ENCODE measurements around the gene RAB13. TPM values are rescaled to one million over a fixed set of nuclear protein-coding genes. Genes with fewer than 3 reads are reported as not detected.
A peak's percentile ranks its signal among the peaks of the same experiment; 100 is the strongest.
"Not testable (repeated sequence)": the region's sequence is repeated elsewhere in the genome, so short reads cannot be mapped to it uniquely, and the experiment has no call there.

RAB13 gene
- 46.3 and 48.7 TPM in 2 replicates for total RNA-seq

GRCh38 chr1:153985941-153986761, at the start of gene RAB13:
Gene RAB13, minus strand, starts transcription at chr1:153986339. Its CDS starts 103 bp downstream, at chr1:153986236.
- Histone ChIP-seq H3K36me3 (ENCODE audit: control insufficient read depth, insufficient read depth, low read length) (peaks cover 2% of the 10 kb centered on the region), H3K27me3 (ENCODE audit: control insufficient read depth, insufficient read depth, low read length) (no peaks in the 10 kb centered on the region), H3K4me3 (ENCODE audit: low read depth, low read length) (peak within 1 kb of the TSS; percentile 52)
- TF ChIP-seq, protein P1, sequence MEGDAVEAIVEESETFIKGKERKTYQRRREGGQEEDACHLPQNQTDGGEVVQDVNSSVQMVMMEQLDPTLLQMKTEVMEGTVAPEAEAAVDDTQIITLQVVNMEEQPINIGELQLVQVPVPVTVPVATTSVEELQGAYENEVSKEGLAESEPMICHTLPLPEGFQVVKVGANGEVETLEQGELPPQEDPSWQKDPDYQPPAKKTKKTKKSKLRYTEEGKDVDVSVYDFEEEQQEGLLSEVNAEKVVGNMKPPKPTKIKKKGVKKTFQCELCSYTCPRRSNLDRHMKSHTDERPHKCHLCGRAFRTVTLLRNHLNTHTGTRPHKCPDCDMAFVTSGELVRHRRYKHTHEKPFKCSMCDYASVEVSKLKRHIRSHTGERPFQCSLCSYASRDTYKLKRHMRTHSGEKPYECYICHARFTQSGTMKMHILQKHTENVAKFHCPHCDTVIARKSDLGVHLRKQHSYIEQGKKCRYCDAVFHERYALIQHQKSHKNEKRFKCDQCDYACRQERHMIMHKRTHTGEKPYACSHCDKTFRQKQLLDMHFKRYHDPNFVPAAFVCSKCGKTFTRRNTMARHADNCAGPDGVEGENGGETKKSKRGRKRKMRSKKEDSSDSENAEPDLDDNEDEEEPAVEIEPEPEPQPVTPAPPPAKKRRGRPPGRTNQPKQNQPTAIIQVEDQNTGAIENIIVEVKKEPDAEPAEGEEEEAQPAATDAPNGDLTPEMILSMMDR (IDR thresholded peaks at IDR 0.05; ENCODE audit: insufficient read depth, low read length, poor library complexity, severe bottlenecking): no peak
- no peak for DNase-seq (ENCODE audit: low read depth)

DNA sequence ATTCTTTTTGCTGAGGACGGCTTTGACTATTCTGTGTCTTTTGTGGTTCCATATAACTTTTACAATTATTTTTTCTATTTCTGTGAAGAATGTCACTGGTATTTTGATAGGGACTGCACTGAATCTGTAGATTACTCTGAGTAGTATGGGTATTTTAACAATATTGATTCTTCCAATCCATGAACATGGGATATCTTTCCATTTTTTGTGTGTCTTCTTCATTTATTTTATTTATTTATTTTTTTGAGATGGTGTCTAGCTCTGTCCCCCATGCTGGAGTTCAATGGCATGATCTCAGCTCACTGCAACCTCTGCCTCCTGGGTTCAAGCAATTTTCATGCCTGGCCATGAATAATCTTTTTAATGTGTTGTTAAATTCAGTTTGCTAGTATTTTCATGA, 47.6 kb upstream of the RAB13 start:
- H3K4me3 ChIP-seq (ENCODE audit: low read depth, low read length); H3K36me3 ChIP-seq (ENCODE audit: control insufficient read depth, insufficient read depth, low read length); H3K27me3 ChIP-seq (ENCODE audit: control insufficient read depth, insufficient read depth, low read length); DNase-seq (ENCODE audit: low read depth): not testable (repeated sequence)

GRCh38 chr1:154019940-154020339, 33.8 kb upstream of the RAB13 start:
- DNase-seq (ENCODE audit: low read depth): no peak
- Histone ChIP-seq H3K27me3 (ENCODE audit: control insufficient read depth, insufficient read depth, low read length) (no peaks in the 10 kb centered on the region), H3K36me3 (ENCODE audit: control insufficient read depth, insufficient read depth, low read length) (no peaks in the 10 kb centered on the region), H3K4me3 (ENCODE audit: low read depth, low read length) (no peak overlapping the region)
- TF ChIP-seq, protein P1 (IDR thresholded peaks at IDR 0.05; ENCODE audit: insufficient read depth, low read length, poor library complexity, severe bottlenecking): no peak

GRCh38 chr1:154019269-154019668, 33.1 kb upstream of the RAB13 start:
- no peaks in the 10 kb centered on the region for H3K27me3 ChIP-seq (ENCODE audit: control insufficient read depth, insufficient read depth, low read length)
- H3K4me3 ChIP-seq (ENCODE audit: low read depth, low read length): no peak overlapping the region
- H3K36me3 ChIP-seq (ENCODE audit: control insufficient read depth, insufficient read depth, low read length): no peaks in the 10 kb centered on the region
- no peak for DNase-seq (ENCODE audit: low read depth)
- TF ChIP-seq, protein P1 (IDR thresholded peaks at IDR 0.05; ENCODE audit: insufficient read depth, low read length, poor library complexity, severe bottlenecking): no peak

DNA sequence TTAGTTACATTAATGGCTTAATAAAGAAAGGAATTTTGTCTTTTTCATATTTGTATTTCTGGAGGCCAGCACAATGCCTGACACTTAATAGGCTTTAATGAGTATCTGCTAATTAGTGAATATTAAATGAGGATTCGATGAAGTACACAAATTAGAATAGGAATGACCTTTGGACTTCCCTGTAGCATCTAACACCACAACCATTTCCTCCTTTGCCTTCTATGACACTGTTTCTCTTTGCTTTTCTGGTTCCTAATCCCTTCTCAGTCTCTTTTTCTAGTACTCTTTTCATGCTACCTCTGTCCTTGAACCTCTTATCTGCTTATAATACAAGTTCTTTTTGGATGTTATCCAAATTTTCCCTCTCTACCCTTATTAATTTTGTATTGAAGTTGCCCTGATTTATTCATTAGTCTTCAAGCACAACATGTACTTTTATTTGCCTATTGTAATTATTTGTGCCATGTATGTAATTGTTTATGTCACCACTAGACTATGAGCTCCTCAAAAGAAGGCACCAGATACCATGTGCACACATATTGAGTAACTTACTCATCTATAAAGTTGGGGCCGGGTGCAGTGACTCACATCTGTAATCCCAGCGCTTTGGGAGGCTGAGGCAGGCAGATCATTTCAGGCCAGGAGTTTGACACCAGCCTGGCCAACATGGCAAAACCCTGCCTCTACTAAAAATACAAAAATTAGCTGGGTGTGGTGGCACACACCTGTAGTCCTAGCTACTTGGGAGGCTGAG, 28.2 kb upstream of the RAB13 start:
- no peak for DNase-seq (ENCODE audit: low read depth)
- H3K27me3 ChIP-seq (ENCODE audit: control insufficient read depth, insufficient read depth, low read length): no peaks in the 10 kb centered on the region
- TF ChIP-seq, protein P1 (IDR thresholded peaks at IDR 0.05; ENCODE audit: insufficient read depth, low read length, poor library complexity, severe bottlenecking): no peak
- H3K36me3 ChIP-seq (ENCODE audit: control insufficient read depth, insufficient read depth, low read length): no peaks in the 10 kb centered on the region
- no peak overlapping the region for H3K4me3 ChIP-seq (ENCODE audit: low read depth, low read length)

DNA sequence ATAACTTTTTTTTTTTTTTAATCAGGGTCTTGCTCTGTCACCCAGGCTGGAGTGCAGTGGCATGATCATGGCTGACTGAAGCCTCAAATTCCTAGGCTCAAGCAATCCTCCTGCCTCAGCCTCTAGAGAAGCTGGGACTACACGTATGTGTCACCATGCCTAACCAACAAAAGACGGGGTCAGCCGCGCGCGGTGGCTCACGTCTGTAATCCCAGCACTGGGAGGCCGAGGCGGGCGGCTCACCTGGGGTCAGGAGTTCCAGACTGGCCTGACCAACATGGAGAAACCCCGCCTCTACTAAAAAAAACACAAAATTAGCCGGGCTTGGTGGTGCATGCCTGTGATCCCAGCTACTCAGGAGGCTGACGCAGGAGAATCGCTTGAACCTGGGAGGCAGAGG, 26.4 kb upstream of the RAB13 start:
- H3K4me3 ChIP-seq (ENCODE audit: low read depth, low read length); DNase-seq (ENCODE audit: low read depth); H3K36me3 ChIP-seq (ENCODE audit: control insufficient read depth, insufficient read depth, low read length); H3K27me3 ChIP-seq (ENCODE audit: control insufficient read depth, insufficient read depth, low read length): not testable (repeated sequence)
